Mucosa of rectum (tissue), 2 donors: ENCODE data around the gene SYF2.
A peak's percentile ranks its signal among the peaks of the same experiment; 100 is the strongest.

Experiments used
- H3K27ac ChIP-seq, 2 donors: one replicate each; pipeline ENCODE4 v1.7.0; 2013; ENCODE audit warnings: inconsistent platforms in 2 of 2, low read depth in 2 of 2, low read length in 2 of 2
- H3K27me3 ChIP-seq, 2 donors: one replicate each; pipeline ENCODE4 v1.7.0; 2013; ENCODE audit warnings: low read length in 2 of 2; ENCODE audit not compliant: control insufficient read depth in 2 of 2, insufficient read depth in 2 of 2
- H3K36me3 ChIP-seq, 2 donors: one replicate each; pipeline ENCODE4 v1.7.0; 2013; ENCODE audit warnings: low read length in 2 of 2; ENCODE audit not compliant: control insufficient read depth in 2 of 2, insufficient read depth in 2 of 2
- H3K4me1 ChIP-seq, 2 donors: one replicate each; pipeline ENCODE4 v1.7.0; 2013; ENCODE audit warnings: low read length in 2 of 2, mild to moderate bottlenecking in 1 of 2; ENCODE audit not compliant: control insufficient read depth in 2 of 2, insufficient read depth in 2 of 2
- H3K4me3 ChIP-seq, 2 donors: one replicate each; pipeline ENCODE4 v1.7.0; 2013; ENCODE audit warnings: low read length in 2 of 2
- H3K9ac ChIP-seq, 2 donors: one replicate each; pipeline ENCODE4 v1.7.0; 2013; ENCODE audit warnings: low read length in 2 of 2, low read depth in 1 of 2, mild to moderate bottlenecking in 1 of 2
- H3K9me3 ChIP-seq, 2 donors: one replicate each; pipeline ENCODE4 v1.7.0; 2013; ENCODE audit warnings: low read length in 2 of 2; ENCODE audit not compliant: control insufficient read depth in 2 of 2
- donor health status: healthy.
- donor health status: Normal muscosa, but diverticular disease.

The SYF2 gene

DNA sequence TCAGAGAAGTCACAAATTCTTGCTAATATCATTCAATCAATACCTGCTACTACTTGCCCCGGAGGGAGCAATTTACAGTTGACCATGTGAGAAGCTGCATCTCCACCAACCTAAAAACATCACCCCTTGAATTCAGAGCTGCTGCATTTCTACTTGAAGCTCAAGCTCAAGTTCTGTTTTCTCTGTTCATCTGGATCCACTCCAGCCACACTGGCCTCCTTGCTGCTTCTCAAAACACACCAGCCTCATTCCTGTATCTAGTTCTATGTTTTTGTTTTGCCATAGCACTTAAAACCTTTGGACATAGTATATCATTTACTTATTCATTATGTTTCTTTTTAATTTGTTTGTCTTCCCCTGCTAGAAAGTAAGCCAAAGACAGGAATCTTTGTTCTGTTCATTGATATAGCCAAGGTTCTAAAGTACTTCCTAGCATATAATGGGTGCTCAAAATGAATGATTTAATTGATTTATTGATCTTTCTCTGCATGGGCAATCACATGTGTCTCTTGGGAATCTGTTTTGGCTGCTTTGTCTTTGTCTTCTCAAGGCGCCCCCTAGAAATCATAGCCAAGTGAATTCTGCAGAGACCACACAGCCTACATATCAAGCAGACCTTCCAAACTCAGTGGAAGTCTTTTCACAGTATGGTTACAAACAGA, 23.6 kb downstream of the SYF2 start:
- Histone ChIP-seq H3K4me1 (peaks cover 4 to 15% of the 10 kb centered on the region in 2 donors), H3K4me3 (no peak overlapping the region), H3K36me3 (no peaks in the 10 kb centered on the region), H3K27ac (peak overlapping the region in 1 of 2 donors; percentile 45), H3K9ac (no peak overlapping the region), H3K27me3 (no peaks in the 10 kb centered on the region), H3K9me3 (no peaks in the 10 kb centered on the region)

GRCh38 chr1:25208092-25208491, 24.2 kb downstream of the SYF2 start:
- H3K9me3 ChIP-seq: no peaks in the 10 kb centered on the region
- no peaks in the 10 kb centered on the region for H3K27me3 ChIP-seq
- peak overlapping the region; percentile 76 to 77 for H3K27ac ChIP-seq
- peak overlapping the region in 1 of 2 donors; percentile 46 for H3K4me3 ChIP-seq
- H3K36me3 ChIP-seq: no peaks in the 10 kb centered on the region
- peaks cover 4 to 15% of the 10 kb centered on the region in 2 donors for H3K4me1 ChIP-seq
- H3K9ac ChIP-seq: peak overlapping the region in 1 of 2 donors; percentile 38

DNA sequence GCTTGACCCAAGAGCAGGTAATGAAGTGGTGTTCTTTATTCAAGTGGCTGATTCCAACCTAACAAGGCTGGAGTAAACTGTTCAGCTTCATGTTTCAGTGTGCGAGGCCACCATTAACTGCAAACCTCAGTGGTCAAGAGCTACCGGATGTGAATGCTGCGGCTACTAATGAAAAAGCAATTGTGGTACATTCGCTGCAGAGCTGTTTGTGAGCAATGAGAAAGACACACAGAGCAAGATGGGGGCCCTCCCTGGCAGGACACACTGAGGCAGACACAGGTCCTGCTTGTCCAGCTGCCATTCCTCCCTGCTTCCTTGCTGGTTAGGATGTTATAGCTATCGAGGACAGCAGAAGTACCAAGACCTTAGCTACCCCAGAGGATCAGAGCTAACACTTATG, 26.1 kb downstream of the SYF2 start:
- H3K36me3 ChIP-seq: no peaks in the 10 kb centered on the region
- H3K27me3 ChIP-seq: no peaks in the 10 kb centered on the region
- H3K9ac ChIP-seq: no peak overlapping the region
- H3K4me3 ChIP-seq: no peak overlapping the region
- H3K4me1 ChIP-seq: peaks cover 4 to 15% of the 10 kb centered on the region in 2 donors
- no peaks in the 10 kb centered on the region for H3K9me3 ChIP-seq
- no peak overlapping the region for H3K27ac ChIP-seq

GRCh38 chr1:25205786-25206185, 26.5 kb downstream of the SYF2 start:
- H3K4me3 ChIP-seq: no peak overlapping the region

GRCh38 chr1:25204797-25205480, 27.4 kb downstream of the SYF2 start:
- Histone ChIP-seq H3K27ac (no peak overlapping the region), H3K27me3 (no peaks in the 10 kb centered on the region), H3K4me1 (peaks cover 4 to 15% of the 10 kb centered on the region in 2 donors), H3K36me3 (no peaks in the 10 kb centered on the region), H3K4me3 (no peak overlapping the region), H3K9me3 (no peaks in the 10 kb centered on the region), H3K9ac (no peak overlapping the region)

More at GRCh38 chr1:25205786-25206185, 26.5 kb downstream of the SYF2 start:
- Histone ChIP-seq H3K27ac (no peak overlapping the region), H3K36me3 (no peaks in the 10 kb centered on the region), H3K4me1 (peaks cover 4 to 15% of the 10 kb centered on the region in 2 donors), H3K9me3 (no peaks in the 10 kb centered on the region), H3K27me3 (no peaks in the 10 kb centered on the region), H3K9ac (no peak overlapping the region)

DNA sequence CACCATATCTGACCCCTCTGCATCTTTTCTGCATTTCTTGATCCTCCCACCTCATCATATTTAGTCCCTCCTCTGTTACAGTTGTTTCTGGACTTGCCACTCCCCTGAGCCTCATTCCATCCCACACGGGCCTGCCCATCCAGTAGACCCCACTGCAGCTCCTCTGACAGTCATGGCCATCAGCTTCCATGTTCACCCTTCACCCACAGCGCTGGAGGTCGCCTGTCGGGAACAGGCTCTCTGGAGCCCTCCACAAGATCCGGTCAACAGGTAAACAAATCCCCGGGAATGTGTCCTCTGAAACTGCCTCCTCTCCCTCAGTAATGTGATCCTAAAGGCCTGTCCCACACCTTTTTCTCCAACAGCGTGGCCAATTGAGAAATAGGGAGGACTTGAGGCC, 31.3 kb downstream of the SYF2 start:
- H3K27me3 ChIP-seq: no peaks in the 10 kb centered on the region
- no peak overlapping the region for H3K9ac ChIP-seq
- H3K27ac ChIP-seq: no peak overlapping the region
- peaks cover 18 to 29% of the 10 kb centered on the region in 2 donors for H3K4me1 ChIP-seq
- no peaks in the 10 kb centered on the region for H3K9me3 ChIP-seq
- no peak overlapping the region for H3K4me3 ChIP-seq
- no peaks in the 10 kb centered on the region for H3K36me3 ChIP-seq

DNA sequence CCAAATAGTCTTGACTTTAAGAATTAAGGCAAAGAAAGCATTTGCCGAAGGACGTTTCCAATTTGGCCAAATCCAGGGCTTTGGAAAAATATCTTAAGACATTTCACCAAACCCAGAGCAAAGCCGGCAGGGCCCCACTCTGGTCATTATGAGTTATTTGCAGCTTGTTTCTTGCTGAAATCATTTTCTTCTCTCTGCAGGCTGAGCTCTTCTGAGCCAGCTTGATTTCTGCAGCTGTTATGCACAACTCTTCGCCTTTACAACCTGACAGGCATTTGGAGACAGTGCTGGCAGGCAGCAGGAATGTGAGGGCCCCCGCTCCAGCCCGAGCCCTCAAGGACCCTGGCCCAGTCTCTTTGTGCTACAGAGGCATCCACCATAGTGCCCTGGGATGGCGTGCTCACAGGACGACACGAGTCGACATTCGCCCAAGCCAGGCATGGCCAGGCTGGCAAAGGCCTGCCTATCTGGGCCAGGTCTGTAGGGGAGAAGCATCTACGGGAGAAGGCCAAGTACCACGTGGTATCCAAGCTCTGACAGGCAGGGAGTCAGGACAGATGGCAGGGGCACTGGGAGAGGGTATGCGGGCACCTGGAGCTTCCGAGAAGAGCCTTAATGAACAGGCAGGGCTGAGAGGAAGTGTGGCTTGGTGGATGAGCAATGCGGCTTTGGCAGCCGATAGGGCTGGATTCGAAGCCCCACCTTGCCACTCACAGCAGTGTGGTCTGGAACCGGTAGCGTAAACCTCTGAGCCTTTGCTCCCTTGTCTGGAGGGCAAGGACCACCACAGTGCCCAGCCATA, 32.3 kb downstream of the SYF2 start:
- H3K36me3 ChIP-seq: no peaks in the 10 kb centered on the region
- H3K27me3 ChIP-seq: no peaks in the 10 kb centered on the region
- no peak overlapping the region for H3K4me3 ChIP-seq
- no peaks in the 10 kb centered on the region for H3K9me3 ChIP-seq
- peaks cover 18 to 37% of the 10 kb centered on the region in 2 donors for H3K4me1 ChIP-seq
- no peak overlapping the region for H3K27ac ChIP-seq
- no peak overlapping the region for H3K9ac ChIP-seq

DNA sequence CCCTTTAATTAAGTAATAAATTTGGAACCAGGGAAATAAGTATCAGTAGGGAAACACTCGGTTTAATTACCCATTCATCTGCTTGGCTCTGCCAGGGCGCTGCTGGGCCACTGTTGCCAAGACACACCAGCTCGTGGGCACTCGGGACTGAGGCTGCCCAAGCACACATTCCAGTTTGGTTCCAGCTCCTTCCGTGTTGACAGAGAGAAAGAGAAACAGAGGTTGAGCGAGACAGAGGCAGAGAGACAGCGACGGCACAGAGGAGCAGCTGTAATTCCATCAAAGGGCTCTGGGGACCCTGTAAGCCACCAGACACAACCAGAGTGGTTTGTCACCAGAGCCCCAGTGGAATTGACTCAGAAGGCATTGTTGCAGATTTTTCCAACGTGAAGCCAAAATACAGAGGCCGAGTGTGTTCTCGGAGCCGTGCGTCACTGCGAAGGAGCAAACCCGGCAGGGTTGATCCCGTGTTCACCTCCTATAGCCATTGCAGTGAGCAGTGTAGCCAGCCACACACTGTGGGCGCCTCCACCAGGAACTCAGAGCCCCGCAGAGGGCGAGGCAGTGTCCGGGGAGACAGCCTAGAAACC, 33.5 kb downstream of the SYF2 start:
- H3K27ac ChIP-seq: peak overlapping the region; percentile 71 to 76
- peak overlapping the region; percentile 37 for H3K4me3 ChIP-seq
- no peaks in the 10 kb centered on the region for H3K36me3 ChIP-seq
- H3K9me3 ChIP-seq: no peaks in the 10 kb centered on the region
- H3K4me1 ChIP-seq: peaks cover 23 to 42% of the 10 kb centered on the region in 2 donors
- peak overlapping the region in 1 of 2 donors; percentile 41 for H3K9ac ChIP-seq
- no peaks in the 10 kb centered on the region for H3K27me3 ChIP-seq

DNA sequence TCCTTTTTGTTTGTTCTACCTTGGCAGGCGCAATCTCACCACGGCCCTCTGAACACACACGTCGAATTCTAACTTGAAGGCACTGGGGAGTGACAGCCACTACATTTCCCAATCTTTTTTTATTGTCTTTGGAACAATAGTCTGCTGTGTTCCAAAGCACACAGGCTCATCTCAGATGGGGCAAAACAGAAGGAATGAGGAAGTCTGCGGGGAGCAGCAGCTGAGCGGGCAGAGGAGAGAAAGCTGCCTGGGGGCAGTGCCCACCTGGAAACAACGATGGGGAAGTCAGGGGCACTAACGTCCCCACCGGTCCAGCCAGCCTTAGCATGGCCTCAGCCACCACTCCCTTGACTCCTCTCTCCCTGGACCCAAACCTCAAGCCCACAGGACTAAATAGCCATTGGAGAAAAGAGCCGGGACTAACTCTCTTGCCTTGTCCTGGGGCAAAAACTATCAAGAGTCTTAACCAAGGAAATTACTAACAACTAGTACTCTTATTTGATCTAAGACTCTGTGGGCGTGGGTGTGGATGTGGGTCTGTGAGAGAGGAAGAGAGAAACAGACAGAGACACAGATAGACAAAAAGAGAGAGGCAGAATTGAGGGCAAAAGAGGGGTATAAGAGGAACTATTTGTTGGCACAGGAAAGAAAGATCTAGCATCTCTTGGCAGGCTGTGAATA, 34.2 kb downstream of the SYF2 start:
- H3K4me3 ChIP-seq: peak overlapping the region; percentile 37

More for the DNA sequence above, 34.2 kb downstream of the SYF2 start:
- H3K9me3 ChIP-seq: no peaks in the 10 kb centered on the region
- peak overlapping the region; percentile 17 to 41 for H3K9ac ChIP-seq
- H3K27ac ChIP-seq: peak overlapping the region; percentile 71 to 76
- peaks cover 23 to 45% of the 10 kb centered on the region in 2 donors for H3K4me1 ChIP-seq
- H3K27me3 ChIP-seq: no peaks in the 10 kb centered on the region
- no peaks in the 10 kb centered on the region for H3K36me3 ChIP-seq
